GM12864 (cell line): ENCODE measurements around the gene TINAGL1.

Source experiments
- DNase-seq: peaks from one replicate; pipeline ENCODE4 v3.0.0-alpha.2; 2011; ENCODE audit warnings: low read depth
- H3K4me3 ChIP-seq: 2 replicates; pipeline ENCODE4 v1.5.1; 2011; ENCODE audit warnings: mild to moderate bottlenecking, low read depth, low read length, control low read depth
- CTCF ChIP-seq: IDR thresholded peaks from 2 replicates; pipeline ENCODE4 v1.5.1; 2011; ENCODE audit warnings: low read depth, mild to moderate bottlenecking, moderate library complexity, low read length, control low read depth, inconsistent platforms; ENCODE audit errors: missing control alignments

The TINAGL1 gene

GRCh38 chr1:31580513-31580870, 4.2 kb downstream of the TINAGL1 start:
- DNase-seq, result no peak
- no peak overlapping the region for H3K4me3 ChIP-seq
- TF ChIP-seq CTCF, result no peak

GRCh38 chr1:31580891-31581603, 4.7 kb downstream of the TINAGL1 start:
- no peak for DNase-seq
- no peak for TF ChIP-seq CTCF
- H3K4me3 ChIP-seq, result no peak overlapping the region

- DNase-seq, result no peak
- no peak for TF ChIP-seq CTCF
- no peak overlapping the region for H3K4me3 ChIP-seq
Observed at GRCh38 chr1:31581821-31582810, 5.8 kb downstream of the TINAGL1 start.

- DNase-seq, result no peak
- H3K4me3 ChIP-seq, result no peak overlapping the region
- no peak for TF ChIP-seq CTCF
Observed at GRCh38 chr1:31583082-31583994, 7.0 kb downstream of the TINAGL1 start.

- no peak for TF ChIP-seq CTCF
- no peak overlapping the region for H3K4me3 ChIP-seq
- no peak for DNase-seq
Observed at GRCh38 chr1:31583995-31584868, 7.9 kb downstream of the TINAGL1 start.
